NOMO-1 treated with DMSO at 0.1 percent for 48 hours (cell line): Measurements from ENCODE around the gene LMNTD1.
"Not testable (repeated sequence)": the region's sequence is repeated elsewhere in the genome, so short reads cannot be mapped to it uniquely, and the experiment has no call there.

Experiments used
- DNase-seq: peaks from one replicate; lab custom pipeline; 2025; ENCODE audit not compliant: unreplicated experiment; lab: John Stamatoyannopoulos, UW

The LMNTD1 gene, protein sequence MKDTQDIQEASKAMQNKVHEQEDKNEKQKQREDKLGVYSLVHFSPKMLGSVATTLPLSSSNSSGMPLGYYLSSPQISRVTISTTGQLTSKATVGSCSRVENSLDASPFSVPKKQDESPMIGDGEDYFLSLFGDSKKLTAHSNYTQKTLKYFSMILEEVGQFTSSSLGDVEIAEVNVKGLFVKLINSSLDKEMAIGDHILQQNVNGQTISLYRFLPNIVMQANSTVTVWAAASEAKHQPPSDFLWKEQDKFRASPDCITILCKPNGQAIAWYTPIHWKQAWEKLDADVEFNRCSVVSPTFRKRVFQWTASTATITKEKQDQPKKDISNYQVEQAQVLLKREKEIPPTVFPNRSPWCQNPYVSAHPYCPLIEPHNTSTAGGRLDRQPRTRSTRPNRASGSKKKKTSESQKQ

DNA sequence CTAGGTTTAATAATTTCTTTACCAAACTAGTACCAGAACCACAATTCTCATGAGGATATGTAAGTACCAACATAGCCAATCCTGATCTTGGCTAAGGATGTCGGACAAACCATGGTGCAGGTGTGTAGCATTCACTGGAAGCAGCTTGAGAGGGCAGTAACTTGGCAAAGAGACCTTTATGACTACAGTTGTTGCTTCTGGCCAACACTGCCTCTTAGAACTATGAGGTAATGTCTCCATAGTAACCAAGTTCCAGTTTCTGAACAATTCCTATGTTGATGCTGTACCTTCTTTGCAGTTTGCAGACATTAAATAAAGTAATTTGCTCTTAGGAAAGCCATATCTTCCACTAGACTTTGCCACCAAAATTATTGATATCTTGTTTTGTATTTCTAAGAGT lies at the start of gene LMNTD1:
LMNTD1 (minus strand) TSS at position 186 of the 400 bp plus-strand sequence. CDS start 324 bp downstream, outside the sequence.
- DNase-seq: peak; percentile 40

DNA sequence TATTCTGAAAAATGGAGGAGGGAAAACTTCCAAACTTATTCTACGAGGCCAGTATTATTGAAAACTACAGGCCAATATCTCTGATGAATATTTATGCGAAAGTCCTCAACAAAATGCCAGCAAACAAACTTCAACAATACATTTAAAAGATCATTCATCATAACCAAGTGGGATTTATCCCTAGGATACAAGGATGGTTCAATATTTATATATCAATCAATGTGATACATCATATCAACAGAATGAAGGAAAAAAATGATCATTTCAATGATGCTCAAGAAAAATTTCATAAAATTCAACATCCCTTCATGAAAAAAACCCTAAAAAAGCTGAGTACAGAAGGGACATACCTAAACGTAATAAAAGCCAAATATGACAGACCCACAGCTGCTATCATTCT lies 45.9 kb upstream of the LMNTD1 start:
- DNase-seq: no peak

DNA sequence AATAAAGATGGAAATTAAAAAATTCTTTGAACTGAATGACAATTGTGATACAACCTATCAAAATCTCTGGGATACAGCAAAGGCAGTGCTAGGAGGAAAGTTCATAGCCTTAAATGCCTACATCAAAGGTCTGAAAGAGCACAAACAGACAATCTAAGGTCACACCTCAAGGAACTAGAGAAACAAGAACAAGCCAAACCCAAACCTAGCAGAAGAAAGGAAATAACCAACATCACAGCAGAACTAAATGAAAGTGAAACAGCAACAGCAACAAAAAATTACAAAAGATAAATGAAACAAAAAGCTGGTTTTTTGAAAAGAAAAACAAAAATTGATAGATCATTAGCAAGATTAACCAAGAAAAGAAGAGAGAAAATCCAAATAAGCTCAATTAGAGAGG lies 42.4 kb upstream of the LMNTD1 start:
- not testable (repeated sequence) for DNase-seq

DNA sequence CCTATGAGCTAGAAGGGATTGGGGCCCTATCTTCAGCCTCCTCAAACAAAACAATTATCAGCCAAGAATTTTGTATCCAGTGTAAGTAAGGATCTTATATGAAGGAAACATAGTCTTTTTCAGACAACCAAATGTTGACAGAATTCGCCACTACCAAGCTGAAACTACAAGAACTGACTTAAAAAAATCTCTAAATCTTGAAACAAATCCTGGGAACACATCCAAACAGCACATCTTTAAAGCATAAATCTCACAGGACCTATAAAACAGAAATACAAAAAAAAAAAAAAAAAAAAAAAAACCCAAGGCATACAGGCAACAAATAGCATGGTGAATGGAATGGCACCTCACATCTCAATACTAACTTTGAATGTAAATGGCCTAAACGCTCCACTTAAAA lies 41.3 kb upstream of the LMNTD1 start:
- DNase-seq: no peak

DNA sequence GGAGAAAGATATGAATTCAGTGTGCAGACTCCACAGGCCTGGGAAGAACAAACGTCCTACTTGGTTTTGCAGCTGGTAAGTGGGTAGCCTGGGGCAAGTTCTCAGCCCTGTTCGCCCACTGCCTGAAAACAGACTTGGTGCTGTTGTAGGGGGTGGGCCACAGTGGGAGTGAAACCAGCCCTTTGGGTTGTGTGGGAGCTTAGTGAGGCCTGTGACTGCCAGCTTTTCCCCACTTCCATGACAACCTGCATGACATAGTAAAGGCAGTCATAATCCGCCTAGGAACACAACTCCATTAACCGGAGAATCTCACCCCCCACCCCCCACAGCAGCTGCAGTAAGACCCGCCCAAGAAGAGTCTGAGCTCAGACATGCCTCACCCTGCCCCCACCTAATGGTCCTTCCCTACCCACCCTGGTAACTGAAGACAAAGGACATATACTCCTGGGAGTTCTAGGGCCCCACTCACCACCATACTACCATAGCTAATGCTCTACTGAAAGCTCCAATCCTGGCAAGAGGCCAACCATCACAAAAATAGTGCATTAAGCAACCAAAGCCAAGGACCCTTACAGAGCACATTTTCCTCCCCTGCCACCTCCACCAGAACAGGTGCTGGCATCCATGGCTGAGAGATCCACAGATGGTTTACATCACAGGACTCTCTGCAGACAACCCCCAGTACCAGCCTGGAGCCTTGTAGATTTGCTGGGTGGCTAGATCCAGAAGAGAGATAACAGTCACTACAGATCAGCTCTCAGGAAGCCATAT lies 39.8 kb upstream of the LMNTD1 start:
- DNase-seq: no peak

DNA sequence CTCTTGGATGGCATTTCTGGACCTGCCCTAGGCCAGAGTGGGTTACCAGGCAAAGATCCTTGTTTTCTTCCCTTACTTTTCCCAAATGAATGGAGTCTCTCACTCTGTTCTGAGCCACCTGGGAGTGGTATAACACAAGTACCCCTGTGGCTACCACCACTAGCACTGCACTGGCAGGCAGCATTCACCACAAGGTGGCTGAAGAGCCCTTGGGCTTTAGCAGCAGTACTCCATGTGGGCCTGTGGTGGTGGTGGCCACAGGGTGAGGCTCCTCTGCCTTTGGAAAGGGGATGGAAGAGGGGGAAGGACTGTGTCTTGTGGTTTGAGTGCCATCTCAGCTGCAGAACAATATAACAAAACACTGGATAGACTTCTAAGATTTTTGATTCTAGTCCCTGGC lies 38.1 kb upstream of the LMNTD1 start:
- no peak for DNase-seq

DNA sequence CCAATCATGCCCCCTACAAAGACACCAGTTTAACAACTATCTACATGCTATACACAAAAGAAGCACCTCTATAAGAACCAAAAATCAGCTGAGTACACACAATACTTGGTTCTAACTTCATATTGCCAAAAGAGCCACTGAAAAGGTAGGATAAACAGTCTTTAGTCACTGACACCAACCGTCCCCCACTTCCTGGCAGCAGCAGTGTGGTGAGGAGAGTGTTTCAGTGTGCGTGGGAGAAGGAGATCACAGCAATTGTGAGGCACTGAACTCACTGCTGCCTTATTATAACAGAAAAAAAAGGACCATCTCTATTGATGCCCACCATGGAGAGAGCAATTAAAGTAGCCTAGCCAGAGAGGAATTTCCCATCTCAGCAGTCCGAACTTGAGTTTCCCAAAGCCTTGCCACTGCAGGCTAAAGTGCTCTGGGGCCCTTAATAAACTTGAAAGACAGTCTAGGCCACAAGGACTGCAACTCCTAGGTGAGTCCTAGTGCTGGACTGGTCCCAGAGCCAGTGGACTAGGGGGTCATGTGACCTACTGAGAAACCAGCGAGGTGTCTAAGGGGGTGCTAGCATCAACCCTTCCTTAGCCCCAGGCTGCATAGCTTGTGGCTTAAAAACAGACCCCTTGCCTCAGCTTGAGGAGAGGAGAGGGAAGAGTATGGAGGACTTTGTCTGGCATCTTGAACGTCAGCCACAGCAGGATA lies 37.1 kb upstream of the LMNTD1 start:
- DNase-seq: no peak

DNA sequence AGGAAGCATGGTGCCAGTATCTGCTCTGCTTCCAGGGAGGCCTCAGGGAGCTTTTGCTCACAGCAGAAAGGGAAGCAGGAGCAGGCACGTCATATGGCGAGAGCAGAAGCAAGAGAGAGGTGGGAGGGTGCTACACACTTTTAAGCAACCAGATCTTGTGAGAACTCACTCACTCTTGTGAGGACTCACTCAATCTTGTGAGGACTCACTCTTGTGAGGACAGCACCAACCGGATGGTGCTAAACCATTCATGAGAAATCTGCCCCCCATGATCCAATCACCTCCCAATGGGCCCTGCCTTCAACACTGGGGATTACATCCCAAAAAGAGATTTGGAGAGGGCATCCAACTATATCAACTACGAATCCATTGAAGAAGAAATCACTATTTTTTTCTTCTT lies 34.3 kb upstream of the LMNTD1 start:
- DNase-seq: no peak

DNA sequence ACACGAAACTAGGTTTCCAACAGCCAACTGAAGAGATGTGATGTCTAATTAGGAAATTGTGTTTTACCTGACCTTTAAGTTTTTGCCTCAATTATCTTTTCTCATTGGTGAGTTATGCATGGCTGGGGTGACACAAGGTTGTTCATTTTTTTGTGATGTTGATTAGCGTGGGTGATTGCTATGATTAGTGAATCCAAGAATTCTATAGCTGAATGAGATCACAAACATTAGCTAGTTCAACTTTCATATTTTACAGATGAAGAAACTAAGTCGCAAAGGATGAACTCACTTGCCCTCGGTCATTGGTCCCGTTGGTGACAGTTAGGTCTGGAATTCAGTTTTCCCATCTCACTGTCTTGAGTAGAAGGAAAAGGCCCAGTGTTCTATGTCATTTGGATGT lies 32.6 kb upstream of the LMNTD1 start:
- no peak for DNase-seq

DNA sequence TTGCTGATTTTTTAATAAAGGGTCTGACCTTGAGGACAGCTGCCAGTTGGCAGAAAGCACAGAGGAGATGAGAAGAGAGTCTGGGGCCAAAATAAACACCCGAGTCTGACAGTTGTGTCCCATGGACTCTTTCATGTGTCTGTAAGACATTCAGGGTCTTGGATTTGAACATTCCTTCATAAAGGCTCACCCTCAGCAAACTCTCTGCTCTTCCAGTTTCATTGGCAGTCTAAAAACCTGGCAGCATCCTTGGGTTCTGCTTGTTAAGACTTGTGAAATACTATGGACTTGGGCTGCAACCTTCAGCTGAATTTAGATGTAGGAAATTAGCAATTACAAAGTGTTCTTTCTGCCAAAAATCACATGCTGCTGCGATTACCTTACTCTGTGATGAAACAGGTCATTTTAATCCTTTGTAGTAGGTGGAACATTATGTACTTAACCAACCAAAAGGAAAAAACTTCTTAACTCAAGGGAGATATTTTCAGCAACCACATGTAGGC lies 32.0 kb upstream of the LMNTD1 start:
- no peak for DNase-seq

DNA sequence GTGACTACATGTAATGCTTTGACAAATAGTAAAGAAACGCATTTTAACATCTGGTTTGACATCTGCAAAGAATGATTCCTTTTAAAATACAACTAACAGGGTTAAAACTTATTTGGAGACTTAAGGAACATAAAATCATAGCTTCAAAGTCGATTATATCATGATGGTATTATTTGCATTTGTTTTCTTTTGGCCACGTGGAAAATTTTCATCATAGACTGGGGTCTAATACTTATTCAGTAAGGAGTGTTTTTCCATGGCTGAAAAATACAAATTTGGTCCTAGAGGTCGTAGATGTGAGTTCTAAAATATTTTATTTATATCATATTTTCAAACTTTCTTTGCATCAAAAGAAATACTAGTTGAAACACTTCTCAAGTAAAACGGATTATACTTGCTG lies 31.5 kb upstream of the LMNTD1 start:
- DNase-seq: no peak

DNA sequence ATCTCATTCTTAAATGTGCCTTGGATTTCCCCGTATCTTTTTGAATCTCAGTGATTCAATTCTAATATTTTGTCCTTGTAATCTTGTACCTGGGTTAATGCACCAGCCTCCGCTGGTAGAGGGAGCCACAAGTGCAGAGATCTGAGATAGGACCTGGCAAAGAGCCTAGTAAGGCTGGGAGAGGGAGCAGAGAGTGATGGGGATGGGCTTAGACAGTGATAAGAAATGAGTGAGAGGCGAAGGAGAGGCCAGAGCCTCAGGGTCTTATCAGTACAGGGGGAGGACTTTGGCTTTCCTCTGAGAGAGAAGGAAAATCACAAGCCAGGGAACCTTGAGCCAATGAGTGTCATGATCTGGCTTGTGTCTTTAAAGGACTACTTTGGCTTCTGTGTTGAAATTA lies 30.5 kb upstream of the LMNTD1 start:
- no peak for DNase-seq

DNA sequence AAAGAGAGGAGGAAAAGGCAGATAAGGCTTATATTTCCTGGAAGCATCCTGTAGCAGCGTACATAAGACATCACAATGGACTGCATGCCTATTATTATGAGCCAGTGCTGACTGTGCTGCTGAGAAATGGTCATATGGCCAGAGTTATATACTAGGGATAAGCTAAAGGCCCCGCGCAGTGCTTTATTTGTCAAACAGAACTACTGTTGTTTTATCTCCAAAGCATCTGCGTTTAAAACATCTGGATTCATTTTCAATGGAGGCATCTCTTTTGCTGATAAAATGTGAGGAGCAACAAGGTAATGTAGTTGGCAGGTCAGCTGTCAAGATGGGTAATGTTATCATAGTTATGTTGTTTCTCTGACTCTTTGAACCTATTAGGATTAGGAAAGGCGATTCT lies 28.0 kb upstream of the LMNTD1 start:
- no peak for DNase-seq

DNA sequence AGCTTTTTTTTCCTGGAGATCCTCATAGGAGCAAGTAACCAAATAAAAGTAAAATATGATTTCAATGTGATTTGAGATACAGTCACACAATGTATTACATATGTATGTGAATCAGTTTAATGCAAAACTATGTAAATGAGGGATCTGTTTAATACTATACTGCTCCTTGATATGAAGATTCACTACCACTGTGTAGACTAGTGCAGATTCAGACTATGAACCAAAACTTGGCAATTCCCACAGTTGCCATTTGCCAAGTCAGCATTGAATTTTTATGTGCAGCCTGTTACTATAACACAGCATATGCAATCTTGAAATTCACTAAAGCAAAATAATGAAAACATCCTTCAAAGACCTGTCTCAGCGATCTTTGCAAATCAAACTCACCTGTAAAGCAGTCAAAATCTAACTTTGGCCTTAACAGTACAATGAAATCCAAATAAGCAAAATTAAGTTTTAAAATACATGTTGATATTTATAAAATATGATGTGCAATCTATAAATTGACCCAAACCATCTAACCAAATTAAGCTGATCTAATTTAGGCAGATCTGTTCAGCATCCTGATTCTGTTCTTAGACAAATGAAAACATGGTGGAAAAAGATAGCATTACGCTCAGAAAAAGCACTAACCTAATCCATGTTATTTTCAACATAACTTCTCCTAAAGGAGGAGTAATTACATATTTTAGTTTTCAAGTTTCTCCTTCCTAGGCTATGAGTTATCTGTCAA lies 25.5 kb upstream of the LMNTD1 start:
- DNase-seq: no peak

DNA sequence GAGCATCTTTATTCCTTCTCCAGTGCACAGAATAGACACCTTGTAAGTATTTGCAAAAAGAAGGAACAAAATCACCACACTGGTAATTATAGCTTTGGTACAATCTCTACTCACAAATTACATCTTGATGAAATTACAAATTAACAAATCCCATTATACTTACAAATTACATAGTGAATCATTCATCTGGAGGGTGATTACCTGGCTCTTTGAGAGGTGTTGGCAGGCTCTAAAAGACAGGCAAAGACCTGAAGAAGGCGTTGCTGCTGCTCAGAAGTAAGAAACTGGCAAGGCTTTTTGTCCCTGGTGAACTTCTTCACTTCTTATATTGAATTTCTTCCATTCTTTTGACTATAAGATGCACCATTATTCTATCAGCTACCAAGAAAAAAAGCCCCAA lies 21.7 kb upstream of the LMNTD1 start:
- DNase-seq: no peak

DNA sequence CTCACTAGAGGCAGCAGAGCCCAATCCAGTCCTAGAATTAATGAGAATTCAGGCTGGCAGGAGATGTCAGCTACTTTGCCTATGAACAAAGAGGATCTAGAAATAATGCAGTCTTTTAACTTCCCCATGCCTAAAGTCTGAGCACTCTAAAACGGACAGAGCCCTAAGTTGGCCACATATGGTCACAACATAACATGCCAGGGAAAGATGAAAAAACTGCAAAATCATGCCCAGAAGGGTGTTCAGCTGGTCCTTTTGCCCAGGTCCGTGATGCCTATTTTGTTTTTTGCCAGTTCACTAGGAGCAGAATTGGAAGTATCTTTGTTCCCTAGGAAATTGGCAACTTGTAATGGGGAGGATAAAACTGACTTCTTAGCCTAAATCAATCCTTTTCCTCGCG lies 20.3 kb upstream of the LMNTD1 start:
- no peak for DNase-seq

DNA sequence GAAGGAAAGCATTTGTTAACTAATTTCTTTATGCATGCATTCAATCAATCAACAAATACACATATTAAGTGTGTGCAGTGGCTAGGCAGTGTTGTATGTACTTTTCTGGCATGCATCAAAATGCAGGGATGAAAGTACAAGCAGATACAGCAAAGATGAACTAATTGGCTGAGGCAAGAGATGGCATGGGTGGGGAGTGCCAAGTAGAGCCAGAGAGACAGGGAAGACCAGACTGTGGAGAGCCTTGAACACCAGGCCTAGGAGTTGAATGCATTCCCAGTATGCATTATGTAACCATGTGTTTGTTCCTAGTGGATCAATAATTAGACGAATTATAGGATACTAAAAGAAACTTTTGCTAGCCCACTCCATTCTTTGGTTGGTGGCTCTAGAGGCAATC lies 17.3 kb upstream of the LMNTD1 start:
- DNase-seq: no peak

DNA sequence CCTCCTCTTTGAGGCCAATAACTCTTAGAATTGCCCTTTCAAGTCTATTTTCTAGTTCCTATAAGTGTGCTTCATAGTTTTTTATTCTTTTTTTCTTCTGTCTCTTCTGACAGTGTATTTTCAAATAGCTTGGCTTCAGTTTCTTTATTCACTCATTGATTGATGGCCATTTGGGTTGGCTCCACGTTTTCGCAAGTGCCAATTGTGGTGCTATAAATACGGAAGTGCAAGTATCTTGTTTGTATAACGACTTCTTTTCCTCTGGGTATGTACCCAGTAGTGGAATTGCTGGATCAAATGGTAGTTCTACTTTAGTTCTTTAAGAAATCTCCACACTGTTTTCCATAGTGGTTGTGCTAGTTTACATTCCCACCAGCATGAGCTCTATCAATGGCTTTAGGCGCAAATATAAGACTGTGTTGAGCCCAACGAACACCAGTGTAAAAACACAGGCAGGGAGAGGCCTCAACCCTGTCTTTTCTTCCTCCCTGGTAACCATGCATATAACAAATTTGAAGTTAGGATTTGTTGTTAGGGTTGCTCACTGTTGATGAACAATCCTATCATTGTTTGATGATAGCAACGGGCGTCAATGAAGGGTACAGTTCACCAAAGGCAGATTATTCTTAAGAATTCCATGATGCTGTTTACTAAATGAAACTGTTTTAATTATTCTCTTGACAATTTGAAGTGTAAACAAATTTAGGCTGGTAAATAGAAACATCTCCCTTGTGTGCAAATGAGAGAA lies 13.3 kb upstream of the LMNTD1 start:
- peak; percentile 71 for DNase-seq

DNA sequence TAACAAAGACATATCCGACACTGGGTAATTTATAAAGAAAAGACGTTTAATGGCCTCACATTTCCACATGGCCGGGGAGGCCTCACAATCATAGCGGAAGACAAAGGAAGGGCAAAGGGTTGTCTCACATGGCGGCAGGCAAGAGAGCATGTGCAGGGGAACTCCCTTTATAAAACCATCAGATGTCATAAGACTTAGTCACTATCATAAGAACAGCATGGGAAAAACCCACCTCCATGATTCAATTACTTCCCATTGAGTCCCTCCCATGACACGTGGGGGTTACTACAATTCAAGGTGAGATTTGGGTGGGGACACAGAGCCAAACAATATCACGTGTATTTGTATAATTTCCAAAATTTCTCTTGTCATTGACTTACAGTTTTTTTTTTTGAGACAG lies 5.5 kb upstream of the LMNTD1 start:
- no peak for DNase-seq

DNA sequence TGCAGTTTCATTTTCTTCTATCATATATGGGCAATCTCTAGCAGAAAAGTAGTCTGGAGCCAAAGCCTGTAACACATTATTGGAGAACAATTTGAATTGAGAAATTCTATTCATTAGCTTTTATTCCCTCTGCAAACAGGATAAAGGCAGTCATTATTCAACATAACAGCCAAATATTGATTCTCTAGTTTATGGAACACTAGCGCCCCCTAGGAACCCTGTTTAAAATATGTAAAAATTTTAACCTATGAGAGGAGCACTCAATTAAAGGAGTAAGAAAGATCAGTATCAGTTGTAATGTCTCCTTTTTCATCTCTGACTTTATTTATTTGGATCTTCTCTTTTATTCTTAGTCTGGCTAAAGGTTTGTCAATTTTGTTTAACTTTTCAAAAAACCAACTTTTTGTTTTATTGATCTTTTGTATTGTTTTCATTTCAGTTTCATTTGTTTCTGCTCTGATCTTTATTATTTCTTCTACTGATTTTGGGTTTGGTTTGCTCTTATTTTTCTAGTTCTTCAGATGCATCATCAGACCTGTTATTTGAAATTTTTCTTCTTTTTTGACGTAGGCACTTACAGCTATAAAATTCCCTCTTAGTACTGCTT lies 4.8 kb upstream of the LMNTD1 start:
- DNase-seq: peak; percentile 5
